Myocyte (in vitro differentiated cells): ENCODE measurements around the gene STXBP2. TPM values are rescaled to one million over a fixed set of nuclear protein-coding genes. Genes with fewer than 3 reads are reported as not detected.

Source experiments
- DNase-seq: peaks from one replicate; pipeline ENCODE4 v3.0.0-alpha.2; 2012; ENCODE audit warnings: low read depth
- microRNA-seq: library from miRNA; unstranded; fragments of <30 nt; microRNA quantifications from one replicate; pipeline ENCODE4, GENCODE V29; 2016
- total RNA-seq: library from RNA; depleted of rRNA; stranded (reverse); fragments of >200 nt; gene quantifications from 2 replicates; pipeline ENCODE4 v1.2.3, GENCODE V29; 2014

The STXBP2 gene
- total RNA-seq, 1 donor from 2014 or later, result not detected

DNA sequence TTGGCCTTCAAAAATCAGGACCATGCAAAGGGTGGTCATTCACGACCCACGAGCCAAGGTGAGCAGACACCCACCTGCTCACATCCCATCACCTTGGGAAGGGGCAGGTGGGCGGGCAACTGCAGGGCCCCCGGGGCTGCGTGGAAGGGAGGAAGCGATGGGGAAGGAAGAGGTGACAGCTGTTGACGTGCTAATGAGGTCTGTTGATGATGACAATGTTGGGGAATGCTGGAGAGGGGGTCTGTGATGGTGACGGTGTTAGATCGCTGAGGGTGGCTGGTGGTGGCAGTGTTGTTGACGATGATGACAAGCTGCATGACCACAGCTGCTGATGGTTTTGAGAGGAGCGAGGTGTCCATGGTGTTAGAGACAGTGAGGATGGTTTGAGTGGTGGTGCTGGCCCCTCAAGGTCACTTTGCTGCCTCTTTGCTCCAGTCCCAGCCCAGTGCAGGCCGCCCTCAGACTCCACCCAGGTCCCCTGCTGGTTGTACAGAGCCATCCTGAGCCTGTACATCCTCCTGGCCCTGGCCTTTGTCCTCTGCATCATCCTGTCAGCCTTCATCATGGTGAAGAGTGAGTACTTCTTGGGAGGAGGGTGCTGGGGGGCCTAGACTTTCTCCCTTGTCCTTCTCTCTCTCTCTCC lies 40.9 kb downstream of the STXBP2 start:
- DNase-seq, result no peak

DNA sequence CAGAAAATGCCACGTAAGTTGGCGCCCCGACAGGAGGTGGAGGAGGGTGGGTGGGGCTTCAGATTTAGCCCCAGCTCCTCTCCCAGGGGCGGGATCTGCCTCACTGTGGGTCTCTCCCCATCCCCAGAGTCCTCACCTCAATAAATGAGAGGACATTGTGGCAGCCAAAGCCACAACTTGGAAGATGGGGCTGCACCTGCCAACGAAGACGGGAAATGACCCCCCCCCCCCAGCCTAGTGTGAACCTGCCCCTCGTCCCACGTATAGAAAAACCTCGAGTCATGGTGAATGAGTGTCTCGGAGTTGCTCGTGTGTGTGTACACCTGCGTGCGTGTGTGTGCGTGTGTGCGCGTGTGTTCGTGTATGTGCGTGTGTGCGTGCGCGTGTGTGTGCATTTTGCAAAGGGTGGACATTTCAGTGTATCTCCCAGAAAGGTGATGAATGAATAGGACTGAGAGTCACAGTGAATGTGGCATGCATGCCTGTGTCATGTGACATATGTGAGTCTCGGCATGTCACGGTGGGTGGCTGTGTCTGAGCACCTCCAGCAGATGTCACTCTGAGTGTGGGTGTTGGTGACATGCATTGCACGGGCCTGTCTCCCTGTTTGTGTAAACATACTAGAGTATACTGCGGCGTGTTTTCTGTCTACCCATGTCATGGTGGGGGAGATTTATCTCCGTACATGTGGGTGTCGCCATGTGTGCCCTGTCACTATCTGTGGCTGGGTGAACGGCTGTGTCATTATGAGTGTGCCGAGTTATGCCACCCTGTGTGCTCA lies 42.3 kb downstream of the STXBP2 start:
- no peak for DNase-seq

GRCh38 chr19:7679771-7680605 lies 43.1 kb downstream of the STXBP2 start:
- DNase-seq, result no peak

GRCh38 chr19:7680606-7681339 lies 43.9 kb downstream of the STXBP2 start, which contains the start of gene TRAPPC5:
TRAPPC5 (plus strand) TSS chr19:7680833; CDS start chr19:7682254, 1,421 bp downstream.
- DNase-seq, result peak; percentile 78

GRCh38 chr19:7681340-7682174 lies 44.6 kb downstream of the STXBP2 start:
- DNase-seq, result peak; percentile 70

DNA sequence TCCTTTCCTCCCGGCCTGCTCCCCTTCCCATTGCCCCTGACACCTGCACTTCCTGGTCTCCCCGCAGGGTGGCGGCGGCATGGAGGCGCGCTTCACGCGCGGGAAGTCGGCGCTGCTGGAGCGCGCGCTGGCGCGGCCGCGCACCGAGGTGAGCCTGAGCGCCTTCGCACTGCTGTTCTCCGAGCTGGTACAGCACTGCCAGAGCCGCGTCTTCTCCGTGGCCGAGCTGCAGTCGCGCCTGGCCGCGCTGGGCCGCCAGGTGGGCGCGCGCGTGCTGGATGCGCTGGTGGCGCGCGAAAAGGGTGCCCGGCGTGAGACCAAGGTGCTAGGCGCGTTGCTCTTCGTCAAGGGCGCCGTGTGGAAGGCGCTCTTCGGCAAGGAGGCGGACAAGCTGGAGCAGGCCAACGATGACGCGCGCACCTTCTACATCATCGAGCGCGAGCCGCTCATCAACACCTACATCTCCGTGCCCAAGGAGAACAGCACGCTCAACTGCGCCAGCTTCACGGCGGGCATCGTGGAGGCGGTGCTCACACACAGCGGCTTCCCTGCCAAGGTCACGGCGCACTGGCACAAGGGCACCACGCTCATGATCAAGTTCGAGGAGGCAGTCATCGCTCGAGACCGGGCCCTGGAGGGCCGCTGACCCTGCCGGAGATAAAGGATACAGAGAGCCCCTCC lies 45.4 kb downstream of the STXBP2 start:
- no peak for DNase-seq

DNA sequence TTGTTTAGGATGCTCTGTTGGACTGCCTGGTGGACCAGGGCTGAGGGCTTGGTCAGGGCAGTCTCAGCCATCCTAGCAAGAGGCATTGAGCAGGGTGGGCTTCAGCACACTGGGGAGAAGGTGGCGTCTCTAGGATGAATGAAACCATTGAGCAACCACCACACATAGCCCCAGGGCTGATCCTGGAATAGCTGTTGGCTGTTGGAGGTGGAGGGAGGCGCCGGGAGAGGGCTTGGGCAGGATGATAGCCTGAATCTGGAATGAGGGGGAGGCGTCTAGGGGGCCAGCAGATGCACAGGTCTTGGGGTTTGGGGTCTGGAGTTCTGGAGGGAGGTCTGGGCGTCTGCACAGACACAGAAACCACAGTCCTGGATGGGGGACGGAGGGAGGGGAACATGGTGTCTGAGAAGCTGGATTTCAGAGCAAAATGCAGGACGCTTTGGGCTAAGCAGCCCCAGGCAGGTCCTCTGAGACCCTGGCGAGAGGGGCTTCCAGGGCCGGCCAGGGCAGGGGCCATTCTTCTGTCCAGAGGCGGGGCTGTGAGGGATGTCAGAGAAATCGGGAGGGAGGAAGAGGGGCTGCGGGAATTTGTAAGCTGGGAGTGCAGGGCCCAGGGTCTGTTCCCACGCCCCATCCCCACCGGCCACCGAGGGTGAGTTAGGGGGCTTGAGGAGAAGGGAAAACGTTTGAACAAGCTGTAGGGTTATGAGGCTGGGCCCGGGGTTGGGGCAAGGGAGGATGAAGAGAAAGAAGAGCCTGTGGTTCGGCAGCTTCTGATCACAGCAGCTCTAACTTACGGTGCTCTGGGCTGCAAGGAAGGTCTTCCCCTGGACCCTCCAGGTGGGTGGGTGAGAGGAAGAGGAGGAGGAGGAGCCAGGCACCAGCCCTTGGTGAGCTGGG lies 48.9 kb downstream of the STXBP2 start:
- no peak for DNase-seq

DNA sequence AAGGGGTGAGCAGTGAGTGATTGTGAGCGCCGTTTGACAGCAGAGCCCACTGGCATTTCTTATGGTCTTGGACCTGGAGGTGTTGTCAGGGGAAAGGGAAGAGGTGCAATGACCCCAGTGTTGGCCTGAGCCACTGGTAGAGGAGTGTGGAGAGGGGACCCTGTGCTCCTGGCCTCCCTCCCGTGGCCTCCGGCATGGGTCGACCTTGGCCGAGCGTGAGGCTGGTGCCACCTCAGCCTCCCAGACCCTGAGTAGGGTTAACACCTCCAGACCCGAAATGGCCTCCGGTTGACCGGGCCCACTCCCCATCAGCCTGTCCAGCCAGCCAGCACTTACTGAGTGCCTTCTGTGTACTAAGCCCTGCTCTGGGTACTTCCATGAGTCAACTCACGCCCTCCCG lies 50.3 kb downstream of the STXBP2 start:
- no peak for DNase-seq

DNA sequence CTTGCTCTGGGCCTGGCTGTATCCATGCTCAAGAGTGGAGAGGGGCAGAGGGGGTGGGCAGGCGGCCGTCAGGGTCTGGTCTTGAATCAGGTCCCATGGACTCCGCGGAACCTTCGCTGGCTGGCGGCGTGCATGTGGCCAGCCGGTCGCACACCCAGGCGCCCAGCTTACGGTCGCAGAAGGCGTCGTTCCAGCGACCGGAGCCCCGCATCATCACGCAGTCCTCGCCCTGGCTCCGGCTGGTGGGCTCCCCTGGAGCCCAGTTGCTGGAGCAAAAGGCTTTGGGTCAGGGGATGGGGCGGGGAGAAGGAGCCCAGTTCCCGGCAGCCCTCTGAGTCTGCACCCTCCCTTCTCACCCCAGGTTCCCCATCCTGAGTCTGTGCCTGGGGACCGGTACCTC lies 52.3 kb downstream of the STXBP2 start:
- no peak for DNase-seq

DNA sequence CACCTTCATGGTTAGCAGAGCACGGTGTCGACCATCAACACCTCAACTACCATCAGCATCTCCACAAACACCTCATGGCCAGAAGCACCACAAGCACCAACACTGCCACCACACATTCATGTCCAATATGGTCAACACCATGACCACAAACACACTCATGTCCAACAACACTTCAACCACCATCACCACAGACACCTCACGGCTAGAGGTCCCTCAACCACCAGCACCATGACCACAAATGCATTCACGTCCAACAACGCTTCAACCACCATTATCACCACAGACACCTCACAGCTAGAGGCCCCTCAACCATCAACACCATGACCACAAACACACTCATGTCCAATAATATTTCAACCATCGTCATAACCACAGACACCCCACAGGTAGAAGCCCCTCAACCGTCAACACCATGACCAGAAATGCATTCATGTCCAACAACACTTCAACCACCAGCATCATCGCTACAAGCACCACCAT lies 53.9 kb downstream of the STXBP2 start:
- DNase-seq, result no peak

GRCh38 chr19:7691497-7691896 lies 54.6 kb downstream of the STXBP2 start:
- DNase-seq, result no peak

GRCh38 chr19:7692417-7693088 lies 55.6 kb downstream of the STXBP2 start:
- DNase-seq, result no peak

- no peak for DNase-seq
Observed at GRCh38 chr19:7694499-7694898, 57.6 kb downstream of the STXBP2 start.

Small RNA genes lying within 50 kb of the gene (microRNA-seq; reads per million reads assigned to microRNA genes)
- not detected for gene MIR6792

Other genes with a start within 250 kb of the STXBP2 start
- 2.4 and 5.0 TPM in 2 replicates for gene PEX11G, start 148.1 kb upstream of the STXBP2 start, total RNA-seq
- gene ZNF358, start 121.0 kb upstream of the STXBP2 start, total RNA-seq, result 70.8 and 83.6 TPM in 2 replicates
- gene MCOLN1, start 114.5 kb upstream of the STXBP2 start, total RNA-seq, result 9.2 and 10.7 TPM in 2 replicates
- 92.8 and 127 TPM in 2 replicates for gene PNPLA6, start 101.4 kb upstream of the STXBP2 start, total RNA-seq
- gene CAMSAP3, start 41.2 kb upstream of the STXBP2 start, total RNA-seq, result not detected in 2 replicates
- 30.5 and 31.2 TPM in 2 replicates for gene XAB2, start 7.6 kb upstream of the STXBP2 start, total RNA-seq
- 8.8 and 15.9 TPM in 2 replicates for gene PET100, start 7.3 kb upstream of the STXBP2 start, total RNA-seq
- not detected in 2 replicates for gene PCP2, start 3.4 kb upstream of the STXBP2 start, total RNA-seq
- gene RETN, start 31.9 kb downstream of the STXBP2 start, total RNA-seq, result not detected in 2 replicates
- not detected in 2 replicates for gene MCEMP1, start 40.0 kb downstream of the STXBP2 start, total RNA-seq
- gene TRAPPC5, start 43.7 kb downstream of the STXBP2 start, total RNA-seq, result 50.4 and 95.9 TPM in 2 replicates
- not detected in 2 replicates for gene FCER2, start 65.0 kb downstream of the STXBP2 start, total RNA-seq
- gene CLEC4G, start 95.0 kb downstream of the STXBP2 start, total RNA-seq, result not detected in 2 replicates
- not detected in 2 replicates for gene CD209, start 110.4 kb downstream of the STXBP2 start, total RNA-seq
- gene CLEC4M, start 126.1 kb downstream of the STXBP2 start, total RNA-seq, result not detected in 2 replicates
- 25.2 and 25.4 TPM in 2 replicates for gene EVI5L, start 193.1 kb downstream of the STXBP2 start, total RNA-seq
- gene PRR36, start 237.3 kb downstream of the STXBP2 start, total RNA-seq, result not detected in 2 replicates